Fibroblast of skin of abdomen (primary cell): Measurements from ENCODE around the gene PCK1.

Experiments used
- DNase-seq: peaks from one replicate; pipeline ENCODE4 v3.0.0-alpha.2; 2013

PCK1 gene

GRCh38 chr20:57577679-57578475 is 17.0 kb downstream of the PCK1 start:
- no peak for DNase-seq

- DNase-seq: no peak
Observed at GRCh38 chr20:57578476-57579165, 17.7 kb downstream of the PCK1 start.

- DNase-seq: no peak
Observed at GRCh38 chr20:57579331-57579897, 18.5 kb downstream of the PCK1 start.

- peak; percentile 58 for DNase-seq
Observed at GRCh38 chr20:57579898-57580447, 19.1 kb downstream of the PCK1 start.

- no peak for DNase-seq
Observed at GRCh38 chr20:57580478-57581201, 19.7 kb downstream of the PCK1 start.

GRCh38 chr20:57581202-57582028 is 20.5 kb downstream of the PCK1 start:
- DNase-seq: no peak

GRCh38 chr20:57582029-57582378 is 21.1 kb downstream of the PCK1 start:
- DNase-seq: no peak

GRCh38 chr20:57582432-57583288 is 21.8 kb downstream of the PCK1 start:
- DNase-seq: no peak

GRCh38 chr20:57583289-57584257 is 22.7 kb downstream of the PCK1 start:
- DNase-seq: no peak

- DNase-seq: no peak
Observed at GRCh38 chr20:57584768-57585461, 24.0 kb downstream of the PCK1 start.

GRCh38 chr20:57585466-57586213 is 24.7 kb downstream of the PCK1 start:
- DNase-seq: no peak

- no peak for DNase-seq
Observed at GRCh38 chr20:57586370-57586793, 25.5 kb downstream of the PCK1 start.

GRCh38 chr20:57586943-57587277 is 26.0 kb downstream of the PCK1 start:
- no peak for DNase-seq

- no peak for DNase-seq
Observed at GRCh38 chr20:57587278-57587988, 26.5 kb downstream of the PCK1 start.

- no peak for DNase-seq
Observed at GRCh38 chr20:57587989-57588377, 27.1 kb downstream of the PCK1 start.

GRCh38 chr20:57588596-57588995 is 27.7 kb downstream of the PCK1 start:
- DNase-seq: no peak

GRCh38 chr20:57589123-57589727 is 28.3 kb downstream of the PCK1 start:
- DNase-seq: no peak
